Mesenteric fat pad (tissue), 1 donor: ENCODE results near the gene PTPRN2. TPM values are rescaled to one million over a fixed set of nuclear protein-coding genes. Genes with fewer than 3 reads are reported as not detected.
"Not testable (repeated sequence)": the region's sequence is repeated elsewhere in the genome, so short reads cannot be mapped to it uniquely, and the experiment has no call there.

ENCODE experiments used
- DNase-seq: peaks from one replicate; pipeline ENCODE4 v3.0.0-alpha.2; 2020; ENCODE audit warnings: low spot score
- total RNA-seq: library from RNA; stranded (reverse); fragmentation: NEBNext Ultra II Directional; extraction: Animal tissue kit (Norgen Biotek cat#: 25700); gene quantifications from one replicate; pipeline ENCODE4 v1.2.1, GENCODE V29; 2021
- donor health status: DM: yes; HTN: yes; CAD: no.

The PTPRN2 gene
- total RNA-seq, 1 donor from 2014 or later: 2.6 TPM

DNA sequence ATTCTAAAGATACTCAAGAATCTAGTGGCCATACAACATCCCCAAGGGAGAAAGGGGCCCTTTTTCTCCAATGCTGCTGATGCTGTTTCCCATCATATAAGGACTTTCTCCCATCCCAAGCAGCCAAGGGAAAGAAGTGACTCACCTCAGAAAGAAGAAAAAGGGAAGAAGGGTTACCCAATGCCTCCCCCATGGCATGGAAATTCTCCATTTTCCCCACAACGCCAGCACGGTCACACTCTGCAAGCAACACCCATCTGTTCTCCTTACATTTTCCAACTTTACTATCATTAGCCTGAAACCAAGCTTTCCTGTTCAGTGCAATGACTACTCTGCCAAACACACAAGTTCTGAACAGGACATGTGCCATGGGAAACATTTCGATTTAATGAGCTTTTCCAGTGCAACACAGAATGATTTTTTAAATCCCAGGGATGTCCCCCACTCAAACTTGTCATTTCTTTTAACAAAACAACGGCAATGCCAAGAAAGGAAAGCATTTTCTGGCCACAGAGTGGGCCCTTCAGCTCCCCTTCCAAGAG is 67.9 kb downstream of the PTPRN2 start:
- DNase-seq: no peak

DNA sequence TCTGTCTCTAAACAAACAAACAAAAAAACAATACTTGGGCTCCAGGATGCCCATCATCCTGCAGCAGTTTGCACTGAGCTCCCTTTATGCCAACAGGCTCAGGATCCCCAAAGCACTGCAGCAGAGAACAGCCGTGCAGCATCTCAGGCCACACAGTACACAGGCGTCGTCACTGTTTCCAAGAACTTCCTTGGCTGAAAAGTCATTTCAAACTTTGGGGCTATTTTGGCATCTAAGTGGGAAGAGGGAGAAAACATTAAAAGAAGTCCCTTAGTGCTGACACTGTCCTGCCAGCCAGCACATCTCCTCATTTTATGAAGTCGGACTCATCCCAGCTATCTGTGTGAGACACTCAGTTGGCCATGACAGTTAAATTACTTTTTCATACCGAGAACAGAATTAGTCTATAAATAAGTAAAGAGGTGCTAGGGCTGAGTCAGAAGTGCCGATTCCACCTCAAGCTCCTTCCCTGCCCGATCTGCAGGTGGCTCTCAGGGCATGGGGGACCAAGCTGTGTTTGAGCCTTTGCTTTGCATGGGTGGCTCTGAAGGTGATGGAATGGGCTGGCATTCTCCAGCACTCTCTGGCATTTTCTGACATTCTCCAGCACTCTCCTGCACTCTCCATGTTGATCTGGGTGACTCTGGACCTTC is 68.5 kb downstream of the PTPRN2 start:
- DNase-seq: no peak

DNA sequence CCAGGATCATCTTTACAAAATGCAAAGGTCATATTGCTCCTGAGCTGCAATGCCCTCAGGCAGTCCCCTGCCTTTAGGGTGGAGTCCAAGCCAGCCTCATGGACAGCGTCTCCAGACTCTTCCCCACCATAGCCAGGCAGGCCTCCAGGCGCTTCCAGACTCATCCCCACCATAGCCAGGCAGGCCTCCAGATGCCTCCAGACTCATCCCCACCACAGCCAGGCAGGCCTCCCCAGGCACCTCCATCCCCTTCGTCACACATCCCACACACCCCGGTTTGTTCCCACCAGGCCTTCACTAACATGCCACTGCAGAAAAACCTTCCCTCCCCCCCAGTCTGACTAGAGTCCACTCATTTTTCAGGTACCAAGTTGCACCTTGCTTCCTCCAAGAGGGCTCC is 70.1 kb downstream of the PTPRN2 start:
- DNase-seq: no peak

DNA sequence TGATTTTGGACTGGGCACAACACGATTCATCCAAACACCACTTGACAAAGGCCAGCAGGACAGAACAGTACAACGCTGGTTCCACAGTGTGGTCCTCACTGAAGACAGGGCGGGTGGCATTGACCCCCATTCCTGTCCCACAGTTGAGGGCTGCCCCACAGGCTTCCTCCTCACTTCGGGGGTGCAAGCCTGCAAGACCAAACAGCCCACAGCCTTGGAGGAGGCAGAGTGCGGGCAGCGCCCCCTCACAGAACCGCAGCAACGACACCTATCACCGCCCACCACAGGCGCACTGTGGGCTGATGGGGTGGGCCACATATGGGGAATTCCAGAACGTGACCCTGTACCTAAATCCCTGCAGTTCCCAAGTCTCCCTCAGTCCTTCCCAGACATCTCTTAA is 70.6 kb downstream of the PTPRN2 start:
- DNase-seq: no peak

DNA sequence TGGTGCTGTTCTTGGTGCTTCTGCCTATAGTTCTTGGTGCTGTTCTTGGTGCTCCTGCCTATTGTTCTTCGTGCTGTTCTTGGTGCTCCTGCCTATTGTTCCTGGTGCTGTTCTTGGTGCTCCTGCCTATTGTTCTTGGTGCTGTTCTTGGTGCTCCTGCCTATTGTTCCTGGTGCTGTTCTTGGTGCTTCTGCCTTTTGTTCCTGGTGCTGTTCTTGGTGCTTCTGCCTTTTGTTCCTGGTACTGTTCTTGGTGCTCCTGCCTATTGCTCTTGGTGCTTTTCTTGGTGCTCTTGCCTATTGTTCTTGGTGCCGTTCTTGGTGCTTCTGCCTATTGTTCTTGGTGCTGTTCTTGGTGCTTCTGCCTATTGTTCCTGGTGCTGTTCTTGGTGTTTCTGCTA is 71.1 kb downstream of the PTPRN2 start:
- no peak for DNase-seq

DNA sequence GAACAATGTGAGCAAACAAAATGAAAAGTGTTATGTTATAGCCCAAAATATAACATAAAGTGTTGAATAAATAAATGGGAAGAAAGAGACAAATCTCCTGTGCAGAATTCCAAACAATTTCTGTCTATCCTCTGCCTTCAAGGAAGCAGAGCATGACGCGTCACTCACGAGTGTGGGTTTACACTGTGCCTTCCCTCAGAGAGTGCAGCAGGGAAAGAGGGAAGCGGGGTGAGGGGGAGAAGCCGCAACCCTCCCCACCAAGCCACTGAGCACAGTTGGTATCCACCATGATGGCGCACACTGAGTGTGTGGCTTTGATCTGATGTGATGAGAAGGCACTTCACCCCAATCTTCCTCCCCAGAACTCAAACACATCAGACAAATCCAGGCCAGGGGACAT is 74.8 kb downstream of the PTPRN2 start:
- DNase-seq: no peak

DNA sequence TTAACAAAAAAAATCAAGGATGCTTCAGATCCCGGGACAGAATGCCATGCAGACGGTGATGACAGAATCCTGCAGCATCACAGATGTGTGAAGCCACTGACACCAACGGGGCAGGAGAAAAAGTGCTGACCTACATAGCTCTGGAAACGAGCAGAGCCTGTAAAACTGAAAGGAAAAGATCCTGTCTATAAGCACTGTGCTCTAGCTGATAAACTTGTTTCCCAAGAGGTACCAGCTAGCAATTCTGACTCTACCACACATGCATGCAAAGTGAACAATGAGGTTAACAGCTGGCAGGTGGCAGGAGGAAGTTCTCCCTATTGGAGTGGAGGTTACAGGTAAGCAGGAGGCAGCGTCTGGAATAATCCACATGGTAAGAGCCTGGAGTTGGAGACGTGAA is 75.6 kb downstream of the PTPRN2 start:
- DNase-seq: no peak

DNA sequence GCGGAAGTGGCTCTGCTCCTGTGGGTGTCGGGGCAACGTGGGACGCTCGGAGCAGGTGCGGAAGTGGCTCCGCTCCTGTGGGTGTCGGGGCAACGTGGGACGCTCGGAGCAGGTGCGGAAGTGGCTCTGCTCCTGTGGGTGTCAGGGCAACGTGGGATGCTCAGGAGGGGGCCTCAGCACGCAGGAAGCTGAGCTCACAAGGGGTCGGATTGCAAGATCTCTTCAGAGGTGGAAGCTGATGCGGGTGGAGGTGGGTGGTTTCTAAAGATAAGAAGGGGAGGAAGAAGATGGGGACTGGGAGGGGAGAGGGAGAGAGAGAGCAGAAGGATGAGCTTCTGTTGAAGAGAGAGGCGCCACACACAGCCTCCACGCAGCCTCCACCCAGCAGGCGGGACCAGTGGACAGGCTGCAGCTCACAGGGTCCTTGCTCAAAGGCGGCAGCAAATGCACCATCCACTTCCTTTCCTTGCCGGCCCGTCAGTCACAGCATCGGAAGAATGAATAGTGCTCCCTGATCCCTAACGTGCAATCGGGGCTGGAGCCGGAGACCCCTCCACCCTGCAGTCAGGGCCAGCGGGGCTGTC is 78.7 kb downstream of the PTPRN2 start:
- no peak for DNase-seq

DNA sequence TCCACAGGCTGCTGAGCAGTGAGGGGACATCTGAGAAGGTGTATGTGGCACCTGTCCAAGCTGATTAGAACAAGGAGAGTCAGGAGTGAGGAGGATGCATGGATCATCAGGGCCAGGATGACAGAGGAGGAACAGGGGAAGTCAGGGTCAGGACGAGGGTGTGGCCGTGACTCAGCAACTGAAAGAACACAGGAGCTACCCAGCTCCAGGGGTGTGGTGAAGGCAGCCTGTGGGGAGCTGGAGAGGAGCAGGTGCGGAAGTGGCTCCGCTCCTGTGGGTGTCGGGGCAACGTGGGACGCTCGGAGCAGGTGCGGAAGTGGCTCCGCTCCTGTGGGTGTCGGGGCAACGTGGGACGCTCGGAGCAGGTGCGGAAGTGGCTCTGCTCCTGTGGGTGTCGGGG is 79.3 kb downstream of the PTPRN2 start:
- DNase-seq: not testable (repeated sequence)

DNA sequence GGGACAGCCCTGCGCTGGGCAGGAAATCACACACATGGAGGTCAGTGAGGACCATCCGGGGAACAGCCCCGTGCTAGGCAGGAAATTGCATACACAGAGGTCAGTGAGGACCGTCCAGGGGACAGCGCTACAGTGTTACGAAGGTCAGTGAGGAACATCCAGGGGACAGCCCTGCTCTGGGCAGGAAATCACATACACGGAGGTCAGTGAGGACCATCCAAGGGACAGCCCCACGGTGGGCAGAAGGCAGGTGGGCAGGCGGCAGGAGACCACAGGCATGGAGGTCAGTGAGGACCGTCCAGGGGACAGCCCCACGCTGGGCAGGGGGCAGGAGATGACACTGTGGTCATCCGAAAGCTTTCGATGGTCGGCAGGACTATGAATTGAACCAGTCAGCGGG is 79.7 kb downstream of the PTPRN2 start:
- no peak for DNase-seq

DNA sequence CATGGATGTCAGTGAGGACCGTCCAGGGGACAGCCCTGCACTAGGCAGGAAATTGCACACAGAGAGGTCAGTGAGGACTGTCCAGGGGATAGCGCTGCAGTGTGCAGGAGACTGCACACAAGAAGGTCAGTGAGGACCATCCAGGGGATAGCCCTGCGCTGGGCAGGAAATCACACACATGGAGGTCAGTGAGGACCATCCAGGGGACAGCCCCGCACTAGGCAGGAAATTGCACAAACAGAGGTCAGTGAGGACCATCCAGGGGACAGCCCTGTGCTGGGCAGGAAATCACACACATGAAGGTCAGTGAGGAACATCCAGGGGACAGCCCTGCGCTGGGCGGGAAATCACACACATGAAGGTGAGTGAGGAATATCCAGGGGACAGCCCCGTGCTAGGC is 80.4 kb downstream of the PTPRN2 start:
- not testable (repeated sequence) for DNase-seq

DNA sequence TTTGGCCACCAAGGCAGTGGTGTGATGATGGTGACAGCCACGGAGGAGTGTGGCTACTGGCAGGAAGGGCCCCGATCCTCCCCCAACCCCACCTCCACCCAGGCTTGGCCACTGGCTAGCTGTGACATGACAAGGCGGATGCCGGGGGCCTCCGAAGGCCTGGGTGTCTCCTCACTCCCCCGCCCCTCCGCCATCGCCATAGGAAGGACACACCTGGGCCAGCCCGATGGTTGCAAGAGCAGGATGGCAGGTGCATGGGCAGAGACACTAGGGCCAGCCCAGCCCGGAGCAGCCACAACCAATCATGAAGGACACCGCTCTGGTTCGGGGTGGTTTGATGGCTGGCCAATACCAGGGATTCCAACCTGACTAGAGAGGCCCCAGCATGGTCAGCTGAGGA is 81.0 kb downstream of the PTPRN2 start:
- DNase-seq: no peak

DNA sequence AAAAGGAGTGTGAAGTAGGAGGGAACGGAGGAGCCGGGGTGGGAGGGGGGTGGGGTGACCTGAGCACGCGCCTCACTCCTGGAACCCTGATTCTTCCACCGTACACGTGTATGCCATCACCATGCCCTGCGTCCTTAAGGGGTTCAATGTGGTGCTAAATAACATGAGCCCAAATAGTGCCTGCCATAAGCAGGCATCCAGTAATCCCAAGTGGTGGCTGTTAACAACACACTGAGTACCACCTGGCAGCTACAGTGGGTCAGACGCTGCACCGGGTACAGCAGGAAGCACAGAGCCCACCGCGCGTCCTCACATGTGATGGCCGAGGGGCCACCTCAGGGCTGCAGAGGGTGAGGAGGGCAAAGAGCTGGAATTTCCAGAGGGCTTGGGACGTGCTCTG is 81.9 kb downstream of the PTPRN2 start:
- DNase-seq: no peak

DNA sequence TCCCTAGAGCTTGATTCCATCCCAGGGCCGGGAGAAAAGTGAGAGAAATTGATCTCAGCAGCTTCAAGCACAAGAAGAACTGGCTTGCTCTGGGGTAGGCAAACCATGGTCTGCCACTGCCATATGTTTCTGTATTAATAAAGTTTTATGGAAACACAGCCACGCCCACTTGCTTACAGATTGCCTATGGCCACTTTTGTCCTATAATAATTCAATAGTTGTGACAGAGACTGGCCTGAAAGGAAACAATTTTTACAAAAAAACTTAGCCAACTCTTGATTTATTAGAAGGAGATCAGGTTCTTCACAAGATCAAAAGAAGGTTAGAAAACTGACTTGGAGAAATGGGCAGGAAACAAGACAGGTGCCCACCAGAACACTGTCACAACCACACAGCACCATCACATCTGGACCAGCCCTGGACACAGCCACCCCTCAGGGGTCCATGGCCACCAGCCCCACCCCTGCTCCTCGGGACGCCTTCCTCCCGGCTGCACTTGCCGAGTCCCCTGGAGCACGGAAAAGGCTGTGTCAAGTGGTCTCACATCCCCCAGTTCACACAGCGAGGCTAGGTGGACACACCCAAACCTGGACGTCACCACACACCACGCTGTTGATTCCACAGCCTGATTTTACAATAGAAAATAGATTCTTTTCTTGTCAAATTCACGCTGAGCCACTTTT is 85.4 kb downstream of the PTPRN2 start:
- DNase-seq: no peak

DNA sequence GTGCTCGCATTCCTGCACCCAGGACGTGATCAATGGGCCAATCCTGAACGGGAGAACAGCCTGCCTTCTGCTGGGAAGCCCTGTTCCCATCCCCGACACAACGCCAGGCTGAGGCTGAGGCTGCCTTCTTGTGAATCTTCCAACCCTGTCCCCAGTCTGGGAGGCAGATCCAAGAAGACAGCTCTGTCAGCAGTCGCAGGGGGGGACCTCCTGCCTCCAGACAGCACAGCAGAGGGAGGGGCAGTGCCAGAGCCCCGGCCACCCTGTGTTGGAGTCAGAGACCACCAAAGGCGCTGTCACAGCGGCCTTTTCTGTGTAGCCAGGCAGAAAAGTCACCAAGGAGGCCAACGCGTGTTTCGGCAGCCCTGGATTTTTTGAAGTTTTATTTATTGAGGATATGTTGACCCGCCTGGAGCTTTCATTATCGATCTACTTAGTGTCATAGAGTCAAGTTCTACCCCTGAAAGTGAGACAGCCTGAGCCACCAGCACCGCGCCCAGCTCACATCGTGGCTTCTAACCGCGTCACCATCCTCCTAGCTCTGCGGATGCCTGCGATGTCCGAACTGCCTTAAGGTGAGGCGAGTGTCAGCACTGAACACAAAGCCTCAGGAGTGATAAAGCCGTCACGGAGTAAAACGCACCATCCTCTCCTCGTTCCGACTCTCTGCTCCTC is 86.1 kb downstream of the PTPRN2 start:
- no peak for DNase-seq

DNA sequence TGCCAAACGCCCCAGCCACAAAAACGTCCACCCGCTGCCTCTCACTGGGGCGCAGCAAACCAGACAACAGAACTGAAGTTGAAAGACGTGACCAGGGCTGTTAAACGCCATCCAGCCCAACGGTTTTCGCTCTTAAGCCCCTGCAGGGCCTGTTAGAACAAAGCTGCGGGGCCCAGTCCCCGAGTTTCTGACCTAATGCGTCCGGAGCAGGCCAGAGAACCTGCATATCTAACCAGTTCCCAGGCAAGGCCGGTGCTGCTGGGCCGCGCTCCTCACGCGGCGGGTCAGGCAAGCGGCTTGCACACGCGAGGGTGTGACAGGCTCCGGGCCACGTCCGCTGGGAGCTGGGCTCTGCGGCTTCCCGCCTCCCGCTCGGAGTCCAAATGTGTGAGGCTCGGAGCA is 87.0 kb downstream of the PTPRN2 start:
- no peak for DNase-seq

DNA sequence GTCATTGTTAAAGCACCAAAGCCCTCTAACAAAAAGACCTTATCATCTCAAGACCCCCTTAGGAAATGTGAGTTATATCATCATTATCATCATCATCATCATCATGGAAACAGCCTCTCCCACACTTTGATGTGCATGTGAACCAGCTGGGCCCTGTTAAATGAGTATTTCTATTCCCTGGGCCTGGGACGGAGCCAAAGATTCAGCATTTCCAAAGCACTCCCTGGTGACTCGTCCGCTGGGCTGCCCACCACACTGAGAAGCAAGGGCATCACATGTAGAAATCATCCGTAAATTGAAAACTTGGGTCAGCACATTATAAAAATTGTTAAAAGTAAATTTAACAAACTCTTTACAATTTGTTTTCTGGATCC is 88.6 kb downstream of the PTPRN2 start:
- no peak for DNase-seq

DNA sequence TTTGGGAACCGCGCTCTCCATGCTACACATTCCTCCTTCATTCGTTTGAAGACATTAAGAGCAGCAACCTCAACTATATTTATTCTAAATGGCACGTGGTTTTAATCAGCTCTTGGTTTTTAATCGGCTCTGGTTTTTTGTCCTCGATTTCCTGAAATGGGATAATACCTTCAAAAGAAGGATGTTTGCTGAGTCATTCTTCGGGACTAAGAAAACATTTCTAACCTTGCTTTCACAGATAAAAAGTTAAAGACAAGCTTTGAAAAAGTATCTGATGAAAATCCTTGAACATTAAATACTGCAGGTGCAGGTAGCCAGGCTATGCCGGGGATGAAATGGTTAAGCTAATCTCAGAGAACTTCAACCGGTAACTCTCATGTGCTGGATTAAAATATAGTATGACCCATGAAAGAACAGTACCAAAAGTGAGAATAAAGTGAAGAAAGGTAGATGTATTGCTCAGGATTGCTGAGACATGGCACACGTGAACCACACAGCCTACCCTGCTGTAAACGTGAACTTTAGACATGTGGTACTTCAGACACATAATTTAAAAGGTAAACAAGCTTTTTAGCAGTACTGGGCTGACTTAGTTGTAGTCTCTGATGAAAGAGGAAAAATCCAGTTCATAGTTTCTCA is 89.1 kb downstream of the PTPRN2 start:
- DNase-seq: no peak

DNA sequence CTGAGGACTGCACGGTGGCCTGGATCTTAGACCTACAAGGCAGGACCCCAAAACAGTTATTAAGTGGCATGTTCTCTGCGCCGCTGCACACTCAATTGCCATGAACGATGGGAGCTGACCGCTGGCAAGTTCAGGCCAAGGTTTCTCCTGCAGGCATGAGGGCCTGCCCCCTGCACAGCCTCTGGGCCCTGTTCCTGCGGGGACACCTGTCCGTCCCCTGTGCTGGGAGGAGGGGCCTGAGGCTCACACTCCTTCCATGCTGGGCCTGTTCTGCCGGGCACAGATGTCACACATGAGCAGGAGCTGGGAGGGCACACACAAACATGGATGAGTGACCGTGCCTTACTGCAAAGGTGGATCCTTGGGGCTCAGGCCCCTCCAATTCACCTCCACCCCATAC is 90.0 kb downstream of the PTPRN2 start:
- no peak for DNase-seq

DNA sequence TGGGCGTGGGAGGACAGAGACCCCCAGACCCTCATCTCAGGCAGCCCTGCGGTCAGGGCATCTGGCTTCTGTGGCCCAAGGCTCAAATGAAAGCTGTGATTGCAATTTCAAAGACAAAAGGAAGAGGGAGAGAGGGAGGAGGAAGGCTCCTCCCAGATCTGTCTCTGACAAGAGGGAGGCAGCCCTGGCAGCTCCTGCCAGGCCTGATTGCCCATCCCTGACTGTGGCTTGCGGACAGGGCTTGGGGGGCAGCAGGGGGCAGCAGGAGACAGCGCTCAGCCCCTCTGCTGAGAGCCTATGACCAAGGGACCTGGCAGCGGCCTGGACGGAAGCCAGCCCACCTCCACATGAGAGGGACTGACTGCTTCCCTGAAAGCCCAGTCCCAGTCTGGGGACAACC is 91.8 kb downstream of the PTPRN2 start:
- no peak for DNase-seq

DNA sequence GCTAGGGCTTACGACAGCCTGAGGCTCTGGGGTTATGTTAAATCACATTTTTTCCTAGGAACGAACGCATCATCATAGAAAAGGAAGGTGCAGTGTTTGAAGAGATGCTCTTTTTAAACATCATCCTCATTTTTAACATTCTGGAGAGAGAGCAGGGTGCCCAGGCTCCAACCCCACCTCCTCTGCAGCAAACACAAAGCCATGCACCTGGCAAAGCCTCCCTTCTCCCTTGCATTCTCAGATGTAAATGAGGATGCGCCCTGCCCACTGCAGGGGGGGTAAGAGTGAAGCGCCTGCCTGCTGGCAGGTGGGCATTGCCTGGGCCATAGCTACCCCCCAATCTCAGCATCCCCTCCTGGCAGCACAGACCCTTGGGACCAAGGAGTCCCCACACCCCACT is 92.4 kb downstream of the PTPRN2 start:
- DNase-seq: no peak

DNA sequence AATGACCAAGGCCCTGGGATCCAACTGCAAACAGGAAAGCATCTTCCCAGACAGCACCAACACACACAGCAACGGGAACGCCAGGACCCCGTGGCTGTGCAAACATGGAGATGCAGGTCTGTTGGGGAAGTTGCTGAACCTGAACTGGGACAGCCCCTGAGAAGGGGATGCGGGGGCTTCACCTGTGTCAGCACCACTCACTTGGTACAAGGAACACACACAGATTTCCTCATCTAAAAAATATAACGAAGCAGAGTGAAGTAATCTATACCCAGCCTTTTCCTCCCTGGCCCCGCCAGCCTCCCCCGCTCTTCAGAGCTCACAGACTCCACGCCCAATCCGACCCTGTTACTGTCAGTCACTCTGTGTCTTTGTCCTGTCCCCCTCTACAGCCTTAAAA is 93.0 kb downstream of the PTPRN2 start:
- no peak for DNase-seq
